MCF 10A (cell line): ENCODE measurements around the gene NFILZ. TPM values are rescaled to one million over a fixed set of nuclear protein-coding genes. Genes with fewer than 3 reads are reported as not detected.
"Not testable (repeated sequence)": the region's sequence is repeated elsewhere in the genome, so short reads cannot be mapped to it uniquely, and the experiment has no call there.

Experiments
- BruUV-seq: library from RNA; stranded (reverse); fragments of 400-500 nt; replicated peaks from 2 replicates; lab custom pipeline; 2021; lab: Mats Ljungman, UMichigan
- CTCF ChIA-PET: fragments of 300-600 bp; sonication (Branson Sonifier 250); formaldehyde crosslinking; extraction: SDS; loops from one replicate; lab custom pipeline; 2021; ENCODE audit warnings: antibody characterized with exemption, inconsistent platforms; lab: Yijun Ruan, JAX
- POLR2A ChIA-PET: fragments of 300-600, 350-650 bp; sonication (Branson Sonifier 250); formaldehyde crosslinking; extraction: SDS; loops from one replicate; lab custom pipeline; 2020; ENCODE audit warnings: antibody characterized with exemption, inconsistent platforms; lab: Yijun Ruan, JAX
- DNase-seq: peaks from one replicate; pipeline ENCODE4 v3.0.0-alpha.2; 2018; ENCODE audit not compliant: unreplicated experiment
- H3K27ac Mint-ChIP-seq: one replicate; pipeline ENCODE4 v1.8.0; 2022; ENCODE audit warnings: mild to moderate bottlenecking, low read depth, mixed read lengths; ENCODE audit not compliant: unreplicated experiment
- H3K27me3 Mint-ChIP-seq: one replicate; pipeline ENCODE4 v1.8.0; 2022; ENCODE audit warnings: mixed read lengths; ENCODE audit not compliant: insufficient read depth, unreplicated experiment
- H3K36me3 Mint-ChIP-seq: one replicate; pipeline ENCODE4 v1.8.0; 2022; ENCODE audit warnings: mild to moderate bottlenecking, moderate library complexity, mixed read lengths; ENCODE audit not compliant: insufficient read depth, unreplicated experiment
- H3K4me1 Mint-ChIP-seq: one replicate; pipeline ENCODE4 v1.8.0; 2022; ENCODE audit warnings: mixed read lengths; ENCODE audit not compliant: insufficient read depth, unreplicated experiment
- H3K4me3 Mint-ChIP-seq: one replicate; pipeline ENCODE4 v1.8.0; 2022; ENCODE audit warnings: mild to moderate bottlenecking, moderate library complexity, mixed read lengths; ENCODE audit not compliant: unreplicated experiment
- H3K9me3 Mint-ChIP-seq: one replicate; pipeline ENCODE4 v1.8.0; 2022; ENCODE audit warnings: mixed read lengths; ENCODE audit not compliant: unreplicated experiment
- CTCF ChIP-seq: fragments of 200-600 bp; IDR thresholded peaks from one replicate; pipeline ENCODE4 v1.8.0; 2022; ENCODE audit warnings: antibody characterized with exemption, mild to moderate bottlenecking; ENCODE audit not compliant: unreplicated experiment
- intact Hi-C: fragments of 100-400 bp; cut with micrococcal nuclease; formaldehyde crosslinking; loops from 2 replicates; pipeline ENCODE4 v1.14.1; 2022
- total RNA-seq: library from RNA; stranded (reverse); gene quantifications from 2 replicates; pipeline ENCODE4 v1.2.3, GENCODE V29; 2022

The NFILZ gene
- total RNA-seq, 1 experiment from 2014 or later = not detected

GRCh38 chr19:8629184-8629583, 1.2 kb upstream of the NFILZ start:
- H3K4me1 Mint-ChIP-seq = no peaks in the 10 kb centered on the region
- no peak overlapping the region for H3K27ac Mint-ChIP-seq
- intact Hi-C loops = no loop called here
- DNase-seq = no peak
- no peaks in the 10 kb centered on the region for H3K36me3 Mint-ChIP-seq
- no TSS peak for BruUV-seq
- no peak for TF ChIP-seq CTCF
- CTCF ChIA-PET = no interaction called here
- no peaks in the 10 kb centered on the region for H3K27me3 Mint-ChIP-seq
- POLR2A ChIA-PET = no interaction called here
- H3K9me3 Mint-ChIP-seq = no peaks in the 10 kb centered on the region
- H3K4me3 Mint-ChIP-seq = no peak overlapping the region

GRCh38 chr19:8630796-8631424, 477 bp downstream of the NFILZ start:
- no peaks in the 10 kb centered on the region for H3K27me3 Mint-ChIP-seq
- H3K4me1 Mint-ChIP-seq = no peaks in the 10 kb centered on the region
- H3K9me3 Mint-ChIP-seq = no peaks in the 10 kb centered on the region
- no peak for TF ChIP-seq CTCF
- H3K4me3 Mint-ChIP-seq = no peak overlapping the region
- BruUV-seq = no TSS peak
- POLR2A ChIA-PET = no interaction called here
- CTCF ChIA-PET = interaction anchor here (1.7 kb wide), 1 partner anchor 23 kb away, joined by 7 read pairs; no protein-coding TSS in a partner anchor
- intact Hi-C loops = no loop called here
- no peaks in the 10 kb centered on the region for H3K36me3 Mint-ChIP-seq
- no peak overlapping the region for H3K27ac Mint-ChIP-seq
- no peak for DNase-seq

- H3K9me3 Mint-ChIP-seq = no peaks in the 10 kb centered on the region
- no peak overlapping the region for H3K4me3 Mint-ChIP-seq
- DNase-seq = no peak
- no peaks in the 10 kb centered on the region for H3K4me1 Mint-ChIP-seq
- POLR2A ChIA-PET = no interaction called here
- intact Hi-C loops = no loop called here
- no peaks in the 10 kb centered on the region for H3K36me3 Mint-ChIP-seq
- CTCF ChIA-PET = no interaction called here
- H3K27me3 Mint-ChIP-seq = no peaks in the 10 kb centered on the region
- BruUV-seq = no TSS peak
- no peak for TF ChIP-seq CTCF
- no peak overlapping the region for H3K27ac Mint-ChIP-seq
These were observed 989 bp downstream of the NFILZ start for GRCh38 chr19:8631425-8631819.

GRCh38 chr19:8635422-8635821, 5.0 kb downstream of the NFILZ start:
- H3K9me3 Mint-ChIP-seq = no peaks in the 10 kb centered on the region

GRCh38 chr19:8637070-8637469, 6.6 kb downstream of the NFILZ start:
- H3K4me1 Mint-ChIP-seq, H3K27me3 Mint-ChIP-seq, BruUV-seq, H3K36me3 Mint-ChIP-seq, H3K9me3 Mint-ChIP-seq, intact Hi-C loops, H3K4me3 Mint-ChIP-seq, DNase-seq, H3K27ac Mint-ChIP-seq: not testable (repeated sequence)
- ChIA-PET CTCF (interaction anchor here (1.1 to 1.3 kb wide), 3 partner anchors 17 to 58 kb away, joined by 4 to 8 read pairs (median 4); no protein-coding TSS in a partner anchor), POLR2A (interaction anchor here (0.6 kb wide), 1 partner anchor 12 kb away, joined by 6 read pairs; no protein-coding TSS in a partner anchor)

More at GRCh38 chr19:8635422-8635821, 5.0 kb downstream of the NFILZ start:
- H3K36me3 Mint-ChIP-seq = no peaks in the 10 kb centered on the region
- POLR2A ChIA-PET = no interaction called here
- no TSS peak for BruUV-seq
- no peak overlapping the region for H3K27ac Mint-ChIP-seq
- CTCF ChIA-PET = interaction anchor here (0.6 kb wide), 1 partner anchor 261 kb away, joined by 3 read pairs; no protein-coding TSS in a partner anchor
- intact Hi-C loops = no loop called here
- peaks cover 5% of the 10 kb centered on the region for H3K4me1 Mint-ChIP-seq
- TF ChIP-seq CTCF = no peak
- H3K4me3 Mint-ChIP-seq = no peak overlapping the region
- H3K27me3 Mint-ChIP-seq = no peaks in the 10 kb centered on the region
- peak; percentile 14 for DNase-seq
